ENCODE results near the gene RNF13. TPM values are rescaled to one million over a fixed set of nuclear protein-coding genes. Genes with fewer than 3 reads are reported as not detected.

The RNF13 gene
- total RNA-seq, 1 experiment from 2014 or later: 33.8 TPM

DNA sequence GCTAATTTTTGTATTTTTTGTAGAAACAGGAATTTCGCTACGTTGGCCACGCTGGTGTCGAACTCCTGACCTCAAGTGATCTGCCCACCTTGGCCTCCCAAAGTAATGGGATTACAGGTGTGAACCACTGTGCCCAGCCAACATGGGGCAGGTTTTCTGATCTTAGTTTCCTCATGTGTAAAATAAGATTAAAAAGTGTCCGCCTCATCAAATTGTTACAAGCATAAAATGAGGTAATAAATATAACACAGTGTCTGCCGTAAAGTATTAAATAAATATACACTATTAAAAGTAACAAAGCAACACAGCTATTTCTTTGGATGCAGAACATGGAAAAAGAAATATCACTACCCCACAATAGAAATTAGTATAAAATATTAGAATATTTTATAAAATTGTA is 44.3 kb upstream of the RNF13 start:
- Histone ChIP-seq H3K36me3 (ENCODE audit: low read depth, low read length) (no peaks in the 10 kb centered on the region), H3K9me2 (replicated peaks; ENCODE audit: low read length) (no peaks in the 10 kb centered on the region), H3K79me2 (ENCODE audit: low read length) (no peaks in the 10 kb centered on the region), H3K27me3 (ENCODE audit: low read length) (0 out of 2 replicates have a peak, but pooled peaks cover 4% of the 10 kb centered on the region), H4K20me1 (ENCODE audit: low read length) (no peaks in the 10 kb centered on the region), H3F3A (ENCODE audit: low read length, unreplicated experiment) (no peaks in the 10 kb centered on the region), H3K9ac (ENCODE audit: low read length) (no peak overlapping the region), H3K4me2 (ENCODE audit: low read length) (no peak overlapping the region), H3K9me3 (ENCODE audit: low read length) (no peaks in the 10 kb centered on the region), H3K4me3 (ENCODE audit: low read length) (no peak overlapping the region), H3K4me1 (ENCODE audit: insufficient read depth, low read length) (no peaks in the 10 kb centered on the region), H3K27ac (ENCODE audit: low read length) (no peak overlapping the region), H2AFZ (ENCODE audit: low read length) (no peak overlapping the region)
- BruUV-seq (replicated peaks): no TSS peak
- DNase-seq: no peak
- ChIA-PET CTCF (interaction anchor here (0.5 to 1.1 kb wide), 3 partner anchors 39 to 274 kb away, joined by 3 read pairs; no protein-coding TSS in a partner anchor), POLR2A (ENCODE audit: unreplicated experiment) (no interaction called here)
- intact Hi-C loops (cut with micrococcal nuclease): no loop called here
- no peak for ATAC-seq
- TF ChIP-seq EZH2 (IDR thresholded peaks at IDR 0.05; ENCODE audit: low read length, unreplicated experiment) (no peak), EZH2phosphoT487 (IDR thresholded peaks at IDR 0.05; ENCODE audit: borderline replicate concordance, low read length) (no peak)
- TF ChIP-seq, protein P1, sequence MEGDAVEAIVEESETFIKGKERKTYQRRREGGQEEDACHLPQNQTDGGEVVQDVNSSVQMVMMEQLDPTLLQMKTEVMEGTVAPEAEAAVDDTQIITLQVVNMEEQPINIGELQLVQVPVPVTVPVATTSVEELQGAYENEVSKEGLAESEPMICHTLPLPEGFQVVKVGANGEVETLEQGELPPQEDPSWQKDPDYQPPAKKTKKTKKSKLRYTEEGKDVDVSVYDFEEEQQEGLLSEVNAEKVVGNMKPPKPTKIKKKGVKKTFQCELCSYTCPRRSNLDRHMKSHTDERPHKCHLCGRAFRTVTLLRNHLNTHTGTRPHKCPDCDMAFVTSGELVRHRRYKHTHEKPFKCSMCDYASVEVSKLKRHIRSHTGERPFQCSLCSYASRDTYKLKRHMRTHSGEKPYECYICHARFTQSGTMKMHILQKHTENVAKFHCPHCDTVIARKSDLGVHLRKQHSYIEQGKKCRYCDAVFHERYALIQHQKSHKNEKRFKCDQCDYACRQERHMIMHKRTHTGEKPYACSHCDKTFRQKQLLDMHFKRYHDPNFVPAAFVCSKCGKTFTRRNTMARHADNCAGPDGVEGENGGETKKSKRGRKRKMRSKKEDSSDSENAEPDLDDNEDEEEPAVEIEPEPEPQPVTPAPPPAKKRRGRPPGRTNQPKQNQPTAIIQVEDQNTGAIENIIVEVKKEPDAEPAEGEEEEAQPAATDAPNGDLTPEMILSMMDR (conservative IDR thresholded peaks at IDR 0.05; ENCODE audit: low read depth, low read length): no peak

DNA sequence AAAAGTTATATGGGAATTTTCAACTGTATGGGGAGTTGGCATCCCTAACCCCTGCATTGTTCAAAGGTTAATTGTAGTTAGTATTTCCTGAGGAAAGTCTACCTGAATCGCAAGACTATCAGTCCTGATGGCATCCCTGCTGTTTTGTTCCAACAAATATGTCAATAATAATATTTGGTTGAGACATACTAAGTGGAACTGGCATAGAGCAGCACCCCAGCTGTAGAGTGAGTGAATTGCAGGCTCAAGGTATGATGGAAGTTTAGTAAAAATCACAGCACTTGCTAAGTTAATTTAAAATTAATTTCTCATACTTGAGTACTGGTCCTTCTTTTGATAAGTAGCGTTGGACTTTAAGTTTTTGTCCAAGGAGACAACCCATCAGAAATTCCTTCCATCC is 42.8 kb upstream of the RNF13 start:
- H3K4me3 ChIP-seq (ENCODE audit: low read length): no peak overlapping the region
- H3K36me3 ChIP-seq (ENCODE audit: low read depth, low read length): no peaks in the 10 kb centered on the region
- no peaks in the 10 kb centered on the region for H3F3A ChIP-seq (ENCODE audit: low read length, unreplicated experiment)
- no peak overlapping the region for H2AFZ ChIP-seq (ENCODE audit: low read length)
- intact Hi-C loops (cut with micrococcal nuclease): loop anchor here (5.0 kb wide), 1 partner anchor 258 kb away; no protein-coding TSS in a partner anchor
- H3K9me3 ChIP-seq (ENCODE audit: low read length): no peaks in the 10 kb centered on the region
- no peak overlapping the region for H3K4me2 ChIP-seq (ENCODE audit: low read length)
- ChIA-PET POLR2A (ENCODE audit: unreplicated experiment) (interaction anchor here (0.6 kb wide), 1 partner anchor 498 kb away, joined by 3 read pairs; no protein-coding TSS in a partner anchor), CTCF (no interaction called here)
- H4K20me1 ChIP-seq (ENCODE audit: low read length): no peaks in the 10 kb centered on the region
- no peaks in the 10 kb centered on the region for H3K4me1 ChIP-seq (ENCODE audit: insufficient read depth, low read length)
- no TSS peak for BruUV-seq (replicated peaks)
- ATAC-seq (no peak), DNase-seq (no peak)
- no peaks in the 10 kb centered on the region for H3K9me2 ChIP-seq (replicated peaks; ENCODE audit: low read length)
- TF ChIP-seq, protein P1 (conservative IDR thresholded peaks at IDR 0.05; ENCODE audit: low read depth, low read length): peak; percentile 42
- TF ChIP-seq EZH2 (IDR thresholded peaks at IDR 0.05; ENCODE audit: low read length, unreplicated experiment): no peak
- TF ChIP-seq EZH2phosphoT487 (IDR thresholded peaks at IDR 0.05; ENCODE audit: borderline replicate concordance, low read length): no peak
- H3K27me3 ChIP-seq (ENCODE audit: low read length): no peaks in the 10 kb centered on the region
- H3K27ac ChIP-seq (ENCODE audit: low read length): no peak overlapping the region
- no peak overlapping the region for H3K9ac ChIP-seq (ENCODE audit: low read length)
- H3K79me2 ChIP-seq (ENCODE audit: low read length): no peaks in the 10 kb centered on the region

DNA sequence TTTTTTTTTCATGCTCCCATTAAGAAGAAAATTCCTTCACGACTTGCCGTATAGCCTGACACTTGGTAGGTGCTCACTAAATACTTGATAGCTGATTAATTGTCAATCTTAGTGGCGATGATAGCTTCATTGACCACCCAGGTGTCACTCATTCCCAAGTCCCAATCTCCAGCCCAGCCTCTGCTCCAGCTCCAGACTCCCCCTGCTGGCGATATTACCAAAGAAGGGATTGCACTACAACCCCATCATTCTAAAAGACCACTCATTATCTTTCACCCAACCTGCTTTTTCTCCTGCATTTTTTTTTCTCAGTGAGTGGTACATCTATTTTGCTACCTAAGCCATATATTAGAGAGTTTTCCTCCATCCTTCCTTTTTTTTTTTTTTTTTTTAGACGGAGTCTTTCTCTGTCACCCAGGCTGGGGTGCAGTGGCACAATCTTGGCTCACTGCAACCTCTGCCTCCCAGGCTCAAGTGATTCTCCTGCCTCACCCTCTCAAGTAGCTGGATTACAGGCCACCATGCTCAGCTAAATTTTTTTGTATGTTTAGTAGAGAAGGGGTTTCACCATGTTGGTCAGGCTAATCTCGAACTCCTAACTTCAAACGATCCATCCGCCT is 41.3 kb upstream of the RNF13 start:
- DNase-seq: peak; percentile 75
- H3F3A ChIP-seq (ENCODE audit: low read length, unreplicated experiment): no peaks in the 10 kb centered on the region
- intact Hi-C loops (cut with micrococcal nuclease): loop anchor here (1.0 to 5.0 kb wide), 2 partner anchors 259 to 277 kb away; no protein-coding TSS in a partner anchor
- no peak overlapping the region for H2AFZ ChIP-seq (ENCODE audit: low read length)
- no peak overlapping the region for H3K9ac ChIP-seq (ENCODE audit: low read length)
- CTCF ChIA-PET: interaction anchor here (0.5 to 2.7 kb wide), 7 partner anchors 8 to 241 kb away, joined by 3 to 19 read pairs (median 4); no protein-coding TSS in a partner anchor
- H4K20me1 ChIP-seq (ENCODE audit: low read length): no peaks in the 10 kb centered on the region
- no peaks in the 10 kb centered on the region for H3K27me3 ChIP-seq (ENCODE audit: low read length)
- peak; percentile 83 for ATAC-seq
- POLR2A ChIA-PET (ENCODE audit: unreplicated experiment): interaction anchor here (0.6 kb wide), 1 partner anchor 248 kb away, joined by 3 read pairs; no protein-coding TSS in a partner anchor
- H3K27ac ChIP-seq (ENCODE audit: low read length): no peak overlapping the region
- no TSS peak for BruUV-seq (replicated peaks)
- no peaks in the 10 kb centered on the region for H3K4me1 ChIP-seq (ENCODE audit: insufficient read depth, low read length)
- H3K79me2 ChIP-seq (ENCODE audit: low read length): no peaks in the 10 kb centered on the region
- H3K4me2 ChIP-seq (ENCODE audit: low read length): no peak overlapping the region
- no peaks in the 10 kb centered on the region for H3K36me3 ChIP-seq (ENCODE audit: low read depth, low read length)
- H3K9me3 ChIP-seq (ENCODE audit: low read length): no peaks in the 10 kb centered on the region
- H3K4me3 ChIP-seq (ENCODE audit: low read length): no peak overlapping the region
- H3K9me2 ChIP-seq (replicated peaks; ENCODE audit: low read length): no peaks in the 10 kb centered on the region
- TF ChIP-seq, protein P1 (conservative IDR thresholded peaks at IDR 0.05; ENCODE audit: low read depth, low read length): peak; percentile 88
- no peak for TF ChIP-seq EZH2phosphoT487 (IDR thresholded peaks at IDR 0.05; ENCODE audit: borderline replicate concordance, low read length)
